ENCODE results near the gene TACSTD2. TPM values are rescaled to one million over a fixed set of nuclear protein-coding genes. Genes with fewer than 3 reads are reported as not detected.

Gene TACSTD2
- total RNA-seq, 3 donors from 2014 or later (not counting 1 experiment from before 2014, with no cell fraction given), result 0.21 TPM; not detected in 2

- no peak overlapping the region for H3K4me3 ChIP-seq (ENCODE audit: low read length)
- Mint-ChIP-seq H3K4me1 (peaks cover 19 to 25% of the 10 kb centered on the region in 2 donors), H3K9me3 (no peaks in the 10 kb centered on the region), H3K27me3 (ENCODE audit: low read depth in 2 of 2) (peaks cover 7 to 23% of the 10 kb centered on the region in 2 donors), H3K4me3 (no peak overlapping the region), H3K36me3 (no peaks in the 10 kb centered on the region), H3K27ac (peak overlapping the region in 1 of 2 donors; percentile 93)
- ATAC-seq (no peak), DNase-seq (no peak)
- H3K36me3 ChIP-seq (ENCODE audit: control insufficient read depth, insufficient read depth, low read length), result no peaks in the 10 kb centered on the region
- H3K27me3 ChIP-seq (ENCODE audit: control insufficient read depth, insufficient read depth, low read length), result no peaks in the 10 kb centered on the region
- no peaks in the 10 kb centered on the region for H3K9me3 ChIP-seq (ENCODE audit: control insufficient read depth, insufficient read depth, low read length)
- H3K4me1 ChIP-seq (ENCODE audit: control insufficient read depth, insufficient read depth, low read length), result peaks cover 10% of the 10 kb centered on the region
- H3K27ac ChIP-seq (ENCODE audit: low read length), result no peak overlapping the region
- TF ChIP-seq CTCF (IDR thresholded peaks at IDR 0.05), result no peak
- 85% methylated on average over 1 of the region's 2 CpGs for WGBS (ENCODE audit: insufficient coverage)
- intact Hi-C loops (cut with micrococcal nuclease), result no loop called here
Measured at GRCh38 chr1:58548371-58548770, 28.7 kb downstream of the TACSTD2 start.

- intact Hi-C loops (cut with micrococcal nuclease), result loop anchor here (1.0 to 2.0 kb wide), 5 partner anchors 30 to 1714 kb away; partner anchors contain the start of genes JUN and MYSM1
- no peaks in the 10 kb centered on the region for H3K9me3 Mint-ChIP-seq
- WGBS (ENCODE audit: insufficient coverage), result 2% methylated on average over 44 of the region's 46 CpGs
Measured at GRCh38 chr1:58546520-58547308, 30.3 kb downstream of the TACSTD2 start, which contains the start of gene OMA1. TSS of gene OMA1 (minus strand) at chr1:58546726. CDS start at chr1:58539294, 7,432 bp downstream.

GRCh38 chr1:58545591-58546519, 31.2 kb downstream of the TACSTD2 start:
- 1% methylated on average over 39 of the region's 43 CpGs for WGBS (ENCODE audit: insufficient coverage)
- Mint-ChIP-seq H3K27ac (peak overlapping the region; percentile 93 to 98), H3K4me1 (peaks cover 19 to 34% of the 10 kb centered on the region in 2 donors), H3K36me3 (no peaks in the 10 kb centered on the region), H3K9me3 (no peaks in the 10 kb centered on the region), H3K4me3 (peak overlapping the region; percentile 94), H3K27me3 (ENCODE audit: low read depth in 2 of 2) (peaks cover 5 to 17% of the 10 kb centered on the region in 2 donors)
- H3K9me3 ChIP-seq (ENCODE audit: control insufficient read depth, insufficient read depth, low read length), result no peaks in the 10 kb centered on the region
- peak overlapping the region; percentile 99 for H3K27ac ChIP-seq (ENCODE audit: low read length)
- no peak for TF ChIP-seq CTCF (IDR thresholded peaks at IDR 0.05)
- no peaks in the 10 kb centered on the region for H3K36me3 ChIP-seq (ENCODE audit: control insufficient read depth, insufficient read depth, low read length)
- intact Hi-C loops (cut with micrococcal nuclease), result loop anchor here (1.0 to 2.0 kb wide), 5 partner anchors 30 to 1714 kb away; partner anchors contain the start of genes JUN and MYSM1
- DNase-seq (peak; percentile 71 to 89), ATAC-seq (peak; percentile 71 to 82 (median 79))
- H3K4me1 ChIP-seq (ENCODE audit: control insufficient read depth, insufficient read depth, low read length), result peaks cover 10% of the 10 kb centered on the region
- H3K4me3 ChIP-seq (ENCODE audit: low read length), result peak overlapping the region; percentile 53
- H3K27me3 ChIP-seq (ENCODE audit: control insufficient read depth, insufficient read depth, low read length), result no peaks in the 10 kb centered on the region

More at GRCh38 chr1:58546520-58547308, 30.3 kb downstream of the TACSTD2 start, which contains the start of gene OMA1:
- Mint-ChIP-seq H3K4me3 (peak within 1 kb of the TSS; percentile 94), H3K27me3 (ENCODE audit: low read depth in 2 of 2) (peaks cover 5 to 17% of the 10 kb centered on the region in 2 donors), H3K27ac (peak within 1 kb of the TSS; percentile 93 to 98), H3K36me3 (no peaks in the 10 kb centered on the region), H3K4me1 (peaks cover 19 to 34% of the 10 kb centered on the region in 2 donors)
- Histone ChIP-seq H3K36me3 (ENCODE audit: control insufficient read depth, insufficient read depth, low read length) (no peaks in the 10 kb centered on the region), H3K27me3 (ENCODE audit: control insufficient read depth, insufficient read depth, low read length) (no peaks in the 10 kb centered on the region), H3K27ac (ENCODE audit: low read length) (peak within 1 kb of the TSS; percentile 99), H3K4me3 (ENCODE audit: low read length) (peak within 1 kb of the TSS; percentile 53), H3K9me3 (ENCODE audit: control insufficient read depth, insufficient read depth, low read length) (no peaks in the 10 kb centered on the region), H3K4me1 (ENCODE audit: control insufficient read depth, insufficient read depth, low read length) (peaks cover 10% of the 10 kb centered on the region)
- TF ChIP-seq CTCF (IDR thresholded peaks at IDR 0.05), result peak; percentile 88
- DNase-seq (peak; percentile 98 to 99), ATAC-seq (peak; percentile 91 to 99 (median 92))

Data from natural killer cell (primary cell).